Testis (tissue), 3 donors: ENCODE measurements around the gene DFFB. TPM values are rescaled to one million over a fixed set of nuclear protein-coding genes. Genes with fewer than 3 reads are reported as not detected.

Experiments
- DNase-seq: peaks from one replicate; pipeline ENCODE4 v3.0.0-alpha.2; 2019
- H3K27ac ChIP-seq, 2 donors: fragments of 200-600 bp; sonication (generic); one replicate each; pipeline ENCODE4 v1.5.1; 2019
- H3K27me3 ChIP-seq: fragments of 200-600 bp; sonication (generic); one replicate; pipeline ENCODE4 v1.5.1; 2019
- H3K36me3 ChIP-seq: fragments of 200-600 bp; sonication (generic); one replicate; pipeline ENCODE4 v1.5.1; 2017; ENCODE audit warnings: low read depth; ENCODE audit errors: missing control alignments
- H3K4me1 ChIP-seq: fragments of 200-600 bp; sonication (generic); one replicate; pipeline ENCODE4 v1.5.1; 2019
- H3K4me3 ChIP-seq, 2 donors: fragments of 200-600 bp; sonication (generic); one replicate each; pipeline ENCODE4 v1.5.1; 2017 to 2019
- H3K9me3 ChIP-seq: fragments of 200-600 bp; sonication (generic); one replicate; pipeline ENCODE4 v1.5.1; 2017
- CTCF ChIP-seq, 3 experiments: fragments of 450-650 bp in 2 of 3; fragments of 200-600 bp in 1 of 3; sonication (generic) in 1 of 3; IDR thresholded peaks; one replicate each; pipeline ENCODE4 v1.5.1; 2016 to 2019; ENCODE audit warnings: antibody characterized with exemption in 3 of 3, mild to moderate bottlenecking in 2 of 3, moderate library complexity in 1 of 3
- POLR2A ChIP-seq: fragments of 450-650 bp; IDR thresholded peaks from one replicate; pipeline ENCODE4 v1.6.1; 2017; ENCODE audit warnings: antibody characterized with exemption, mild to moderate bottlenecking, moderate library complexity
- whole genome bisulfite sequencing, 2 donors: methylation state at CpG; one replicate each; pipeline ENCODE4 v1.1.5; 2018; 5-methylcytosine and 5-hydroxymethylcytosine counted together
- intact Hi-C: fragments of 100-400 bp; cut with DNase I; formaldehyde crosslinking; loops from one replicate; pipeline ENCODE4 v1.15.1; 2023; ENCODE audit warnings: low total_unique reads
- polyA plus RNA-seq: library from polyadenylated mRNA; stranded (reverse); fragments of 350-450 nt; fragmentation: Illumina TruSeq; extraction: RNeasy Lipid Tissue Mini Kit (QIAGEN cat#74804); gene quantifications from one replicate; pipeline ENCODE4 v1.2.3, GENCODE V29; 2014; ENCODE audit warnings: low read depth, low replicate concordance; ENCODE audit not compliant: insufficient read depth
- total RNA-seq, 2 donors: library from RNA; depleted of rRNA; stranded (reverse); fragments of >200 nt; gene quantifications; one replicate each; pipeline ENCODE4 v1.2.3, GENCODE V29; 2016

Gene DFFB
- total and polyA plus RNA-seq, 3 donors from 2014 or later = 3.4 to 8.4 (median 6.9) TPM

- intact Hi-C loops = no loop called here
- Histone ChIP-seq H3K4me1 (no peaks in the 10 kb centered on the region), H3K9me3 (no peaks in the 10 kb centered on the region), H3K4me3 (no peak overlapping the region), H3K36me3 (no peaks in the 10 kb centered on the region), H3K27me3 (no peaks in the 10 kb centered on the region), H3K27ac (no peak overlapping the region)
- whole genome bisulfite sequencing, 2 donors = 90 to 91% methylated on average over 23 to 28 of the region's 28 CpGs
- TF ChIP-seq CTCF (IDR thresholded peaks at IDR 0.05) (no peak), POLR2A (no peak)
- no peak for DNase-seq
These were observed 39.3 kb upstream of the DFFB start for GRCh38 chr1:3817821-3818597.

GRCh38 chr1:3819771-3820200 lies 37.5 kb upstream of the DFFB start:
- no peaks in the 10 kb centered on the region for H3K36me3 ChIP-seq
- no peak overlapping the region for H3K4me3 ChIP-seq
- TF ChIP-seq CTCF (IDR thresholded peaks at IDR 0.05) = no peak
- no peak for TF ChIP-seq POLR2A
- H3K27ac ChIP-seq = no peak overlapping the region
- intact Hi-C loops = no loop called here
- 78% methylated on average over 10 of the region's 10 CpGs for WGBS, 2 donors
- H3K27me3 ChIP-seq = no peaks in the 10 kb centered on the region
- DNase-seq = no peak
- no peaks in the 10 kb centered on the region for H3K4me1 ChIP-seq
- H3K9me3 ChIP-seq = no peaks in the 10 kb centered on the region

GRCh38 chr1:3820316-3820715 lies 37.0 kb upstream of the DFFB start:
- Histone ChIP-seq H3K9me3 (no peaks in the 10 kb centered on the region), H3K27ac (no peak overlapping the region), H3K36me3 (no peaks in the 10 kb centered on the region), H3K27me3 (no peaks in the 10 kb centered on the region), H3K4me1 (no peaks in the 10 kb centered on the region), H3K4me3 (no peak overlapping the region)
- TF ChIP-seq POLR2A (no peak), CTCF (IDR thresholded peaks at IDR 0.05) (no peak)
- WGBS, 2 donors = 85 to 87% methylated on average over 8 of the region's 8 CpGs
- no peak for DNase-seq
- intact Hi-C loops = no loop called here

- intact Hi-C loops = no loop called here
These were observed 36.3 kb upstream of the DFFB start for GRCh38 chr1:3821004-3821403.

More at GRCh38 chr1:3821004-3821403, 36.3 kb upstream of the DFFB start:
- no peak for DNase-seq
- H3K27me3 ChIP-seq = no peaks in the 10 kb centered on the region
- H3K27ac ChIP-seq = no peak overlapping the region
- H3K4me3 ChIP-seq = no peak overlapping the region
- 86 to 90% methylated on average over 6 of the region's 6 CpGs for WGBS, 2 donors
- no peaks in the 10 kb centered on the region for H3K36me3 ChIP-seq
- no peaks in the 10 kb centered on the region for H3K9me3 ChIP-seq
- no peaks in the 10 kb centered on the region for H3K4me1 ChIP-seq
- TF ChIP-seq POLR2A (no peak), CTCF (IDR thresholded peaks at IDR 0.05) (no peak)
